K562 (cell line): ENCODE data around the gene TMEM132C. TPM values are rescaled to one million over a fixed set of nuclear protein-coding genes. Genes with fewer than 3 reads are reported as not detected.

Experiments
- ATAC-seq: fragments of 200-7000 bp; cut with Tn5 transposase; 3 replicates; pipeline ENCODE4 v1.9.1; 2020; ENCODE audit warnings: moderate library complexity
- BruUV-seq: library from RNA; stranded (reverse); fragments of 400-500 nt; replicated peaks from 2 replicates; lab custom pipeline; 2021; lab: Mats Ljungman, UMichigan
- CTCF ChIA-PET: fragments of 300-600 bp; formaldehyde crosslinking; extraction: SDS; loops from one replicate; lab custom pipeline; 2021; ENCODE audit warnings: low intra/inter-chr PET ratio; lab: Yijun Ruan, JAX
- POLR2A ChIA-PET: fragments of 300-600, 350-650 bp; sonication (Branson Sonifier 250); formaldehyde crosslinking; extraction: SDS; loops from one replicate; lab custom pipeline; 2021; ENCODE audit warnings: antibody characterized with exemption, inconsistent platforms; lab: Yijun Ruan, JAX
- DNase-seq, 4 experiments: peaks; one replicate each; pipeline versions ENCODE4 v3.0.0 to v3.0.0-alpha.2; 2011 to 2018; ENCODE audit warnings: low spot score in 3 of 4, mixed read lengths in 3 of 4; ENCODE audit errors: extremely low read depth in 1 of 4
- FAIRE-seq: peaks from 2 replicates; lab custom pipeline; 2011; peaks lifted over from hg19 to GRCh38; lab: Jason Lieb, UNC
- H2AFZ ChIP-seq: 2 replicates; pipeline ENCODE4 v1.6.0; 2011; ENCODE audit warnings: low read depth, low read length, control low read depth, inconsistent platforms
- H3K27ac ChIP-seq: fragments of 200-600 bp; 3 replicates; pipeline ENCODE4 v1.8.0; 2011; ENCODE audit warnings: low read depth, mild to moderate bottlenecking, control low read depth, inconsistent platforms, low read length, moderate library complexity, mixed read lengths; ENCODE audit errors: extremely low read depth
- H3K27me3 ChIP-seq, 2 experiments: fragments of 300-600 bp in 1 of 2; 2 replicates in 1 of 2; 3 replicates in 1 of 2; pipeline versions ENCODE4 v1.6.0 to v1.8.0; 2011; ENCODE audit warnings: inconsistent platforms in 2 of 2, low read length in 2 of 2, mild to moderate bottlenecking in 1 of 2, mixed read lengths in 1 of 2, moderate library complexity in 1 of 2; ENCODE audit not compliant: control insufficient read depth in 2 of 2, insufficient read depth in 2 of 2
- H3K36me3 ChIP-seq: fragments of 300-600 bp; 3 replicates; pipeline ENCODE4 v1.8.0; 2011; ENCODE audit warnings: mild to moderate bottlenecking, low read length, inconsistent platforms; ENCODE audit not compliant: control insufficient read depth, insufficient read depth
- H3K4me1 ChIP-seq, 2 experiments: fragments of 200-600 bp in 1 of 2; replicated peaks in 1 of 2; 2 replicates in 1 of 2; 3 replicates in 1 of 2; pipeline versions ENCODE4 v1.5.1 to v1.8.0; 2011; ENCODE audit warnings: inconsistent platforms in 2 of 2, low read length in 2 of 2, mild to moderate bottlenecking in 1 of 2, mixed read lengths in 1 of 2, moderate library complexity in 1 of 2; ENCODE audit not compliant: control insufficient read depth in 2 of 2, insufficient read depth in 2 of 2
- H3K4me2 ChIP-seq: 2 replicates; pipeline ENCODE4 v1.6.1; 2011; ENCODE audit warnings: low read length, control low read depth, inconsistent platforms, mixed read lengths; ENCODE audit not compliant: insufficient read depth
- H3K4me3 ChIP-seq: fragments of 200-600 bp; sonication (generic), shearing (Covaris generic); 2 replicates; pipeline ENCODE4 v1.5.1; 2016; ENCODE audit warnings: control low read depth, inconsistent platforms
- H3K79me2 ChIP-seq: fragments of 200-600 bp; 3 replicates; pipeline ENCODE4 v1.8.0; 2011; ENCODE audit warnings: low read length, inconsistent platforms; ENCODE audit not compliant: control insufficient read depth, insufficient read depth
- H3K9ac ChIP-seq, 2 experiments: 2 replicates each; pipeline versions ENCODE4 v1.6.0 to v1.6.1; 2011; ENCODE audit warnings: low read depth in 2 of 2, low read length in 2 of 2, control low read depth in 1 of 2, inconsistent platforms in 1 of 2, mild to moderate bottlenecking in 1 of 2, mixed read lengths in 1 of 2; ENCODE audit not compliant: insufficient read depth in 1 of 2
- H3K9me1 ChIP-seq: one replicate; pipeline ENCODE4 v1.6.0; 2011; ENCODE audit warnings: inconsistent platforms, mild to moderate bottlenecking, low read length, moderate library complexity; ENCODE audit not compliant: control insufficient read depth, insufficient read depth
- H3K9me3 ChIP-seq: replicated peaks from 2 replicates; pipeline ENCODE4 v1.5.1; 2011; ENCODE audit warnings: low read depth, low read length, inconsistent platforms; ENCODE audit not compliant: control insufficient read depth, insufficient read depth
- H4K20me1 ChIP-seq: replicated peaks from 2 replicates; pipeline ENCODE4 v1.6.1; 2011; ENCODE audit warnings: low read length, inconsistent platforms, mixed read lengths; ENCODE audit not compliant: control insufficient read depth, insufficient read depth
- BCLAF1 ChIP-seq, 2 experiments: fragments of 450-650 bp in 1 of 2; IDR thresholded peaks; 2 replicates each; pipeline ENCODE4 v1.6.1; 2011 to 2017; ENCODE audit warnings: low read depth in 2 of 2, antibody characterized with exemption in 1 of 2, borderline replicate concordance in 1 of 2, low read length in 1 of 2, mild to moderate bottlenecking in 1 of 2, mixed read lengths in 1 of 2; ENCODE audit not compliant: control insufficient read depth in 1 of 2
- CHD1 ChIP-seq: fragments of 200-600 bp; sonication (generic); IDR thresholded peaks from one replicate; pipeline ENCODE4 v1.6.1; 2012; ENCODE audit warnings: mild to moderate bottlenecking, moderate library complexity, low read length, inconsistent platforms
- CSDE1 ChIP-seq, 2 experiments: fragments of 450-650 bp; IDR thresholded peaks; 2 replicates each; pipeline ENCODE4 v1.6.1; 2016; ENCODE audit warnings: mild to moderate bottlenecking in 1 of 2
- DLX4 ChIP-seq: fragments of 250-450 bp; sonication (Bioruptor Pico); IDR thresholded peaks from 2 replicates; pipeline ENCODE4 v1.6.1; 2021; ENCODE audit warnings: mild to moderate bottlenecking
- MBD2 ChIP-seq: sonication (generic); IDR thresholded peaks from 2 replicates; pipeline ENCODE4 v1.6.1; 2016; ENCODE audit warnings: low read depth, borderline replicate concordance
- MNT ChIP-seq, 2 experiments: fragments of 450-650 bp; conservative IDR thresholded peaks; 2 replicates each; pipeline ENCODE4 v1.6.1; 2017; ENCODE audit warnings: mild to moderate bottlenecking in 2 of 2, moderate library complexity in 2 of 2
- NCOA6 ChIP-seq: fragments of 450-650 bp; IDR thresholded peaks from 2 replicates; pipeline ENCODE4 v1.6.1; 2017; ENCODE audit warnings: mild to moderate bottlenecking
- SIN3A ChIP-seq, 2 experiments: fragments of 150-350 bp in 1 of 2; IDR thresholded peaks; 2 replicates each; pipeline ENCODE4 v1.6.1; 2011 to 2016; ENCODE audit warnings: borderline replicate concordance in 2 of 2, low read depth in 2 of 2, low read length in 2 of 2, mild to moderate bottlenecking in 2 of 2, moderate library complexity in 2 of 2; ENCODE audit not compliant: control insufficient read depth in 1 of 2
- SMARCE1 ChIP-seq: fragments of 450-650 bp; IDR thresholded peaks from 2 replicates; pipeline ENCODE4 v1.7.1; 2016; ENCODE audit warnings: mild to moderate bottlenecking
- SNRNP70 ChIP-seq: fragments of 200-400 bp; formaldehyde crosslinking; optimal IDR thresholded peaks from 2 replicates; pipeline ENCODE3; 2017; ENCODE audit warnings: low read depth, low read length
- SREBF2 ChIP-seq: sonication (generic); formaldehyde crosslinking; IDR thresholded peaks from 2 replicates; pipeline ENCODE4 v1.4.0; 2020; ENCODE audit warnings: mild to moderate bottlenecking, missing genetic modification reagents
- TRIM28 ChIP-seq: fragments of 450-650 bp; IDR thresholded peaks from 2 replicates; pipeline ENCODE4 v1.6.1; 2017
- TSC22D4 ChIP-seq: fragments of 450-650 bp; IDR thresholded peaks from 2 replicates; pipeline ENCODE4 v1.6.1; 2016; ENCODE audit warnings: missing genetic modification characterization, missing biosample characterization, control low read depth
- U2AF2 ChIP-seq: fragments of 200-400 bp; formaldehyde crosslinking; optimal IDR thresholded peaks from 2 replicates; pipeline ENCODE3; 2017; ENCODE audit warnings: low read depth, mild to moderate bottlenecking, low read length
- YBX1 ChIP-seq: fragments of 450-650 bp; IDR thresholded peaks from 2 replicates; pipeline ENCODE4 v1.7.1; 2016; ENCODE audit warnings: mild to moderate bottlenecking
- ZNF699 ChIP-seq: fragments of 250-450 bp; sonication (Bioruptor Pico); IDR thresholded peaks from 2 replicates; pipeline ENCODE4 v1.8.0; 2021; ENCODE audit warnings: mild to moderate bottlenecking, moderate library complexity; ENCODE audit not compliant: insufficient replicate concordance
- ZNF785 ChIP-seq: fragments of 250-450 bp; sonication (Bioruptor Pico); IDR thresholded peaks from 2 replicates; pipeline ENCODE4 v1.4.0; 2020; ENCODE audit warnings: mild to moderate bottlenecking
- WGBS: fragments of 100-300 bp; shearing (Covaris generic); methylation state at CpG from one replicate; pipeline ENCODE4 v1.1.6; 2016; ENCODE audit warnings: low coverage, mixed read lengths; ENCODE audit not compliant: insufficient coverage; ENCODE audit errors: missing lambda C conversion rate; 5-methylcytosine and 5-hydroxymethylcytosine counted together
- in situ Hi-C: fragments of 300-500 bp; cut with MboI; formaldehyde crosslinking; loops from 4 replicates; pipeline ENCODE4 v1.15.0; 2018; ENCODE audit warnings: inconsistent platforms, mixed read lengths
- intact Hi-C: fragments of 100-400 bp; cut with micrococcal nuclease; formaldehyde crosslinking; loops from 2 replicates; pipeline ENCODE4 v1.14.2; 2022
- polyA plus RNA-seq, 8 experiments: library from polyadenylated mRNA; depleted of rRNA in 4 of 8; stranded (reverse) in 5 of 8; unstranded in 3 of 8; fragments of >200 nt; fragmentation: Nextera tagmentation in 2 of 8; fragmentation: Illumina TruSeq in 1 of 8; extraction: Ambion mirVana in 2 of 8; extraction: Trizol in 1 of 8; gene quantifications; 2 replicates each; pipeline versions ENCODE4 v1.2.1 to v1.2.3, GENCODE V29; 2011 to 2014; ENCODE audit warnings: inconsistent platforms in 1 of 8, missing spikeins in 1 of 8
- total RNA-seq, 7 experiments: library from RNA; depleted of rRNA in 6 of 7; stranded (reverse); fragments of >200 nt in 6 of 7; fragmentation: Illumina TruSeq in 2 of 7; extraction: Trizol in 2 of 7; gene quantifications; 2 replicates each; pipeline versions ENCODE4 v1.2.1 to v1.2.3, GENCODE V29; 2011 to 2021; ENCODE audit warnings: low replicate concordance in 1 of 7

The TMEM132C gene
- total and polyA plus RNA-seq, 9 of the 15 experiments (the other 6 are each of a cell fraction or from before 2014, with no cell fraction given) = not detected

GRCh38 chr12:128322341-128322740 lies 55.4 kb downstream of the TMEM132C start (continued):
- no peak for TF ChIP-seq CSDE1 (IDR thresholded peaks at IDR 0.05)
- TF ChIP-seq MNT (conservative IDR thresholded peaks at IDR 0.05) = no peak

- intact Hi-C loops = no loop called here
- Histone ChIP-seq H3K9me1 (no peaks in the 10 kb centered on the region), H3K4me1 (no peaks in the 10 kb centered on the region), H3K4me3 (no peak overlapping the region), H3K27ac (no peak overlapping the region), H2AFZ (no peak overlapping the region), H3K27me3 (no peaks in the 10 kb centered on the region), H3K4me2 (no peak overlapping the region), H3K36me3 (no peaks in the 10 kb centered on the region), H4K20me1 (no peaks in the 10 kb centered on the region), H3K9me3 (no peaks in the 10 kb centered on the region), H3K79me2 (no peaks in the 10 kb centered on the region), H3K9ac (no peak overlapping the region)
- 0% methylated on average over 20 of the region's 20 CpGs for WGBS
- ATAC-seq (no peak), DNase-seq (no peak), FAIRE-seq (no peak)
- ChIA-PET POLR2A (no interaction called here), CTCF (no interaction called here)
- BruUV-seq = no TSS peak
- in situ Hi-C loops = no loop called here
- TF ChIP-seq SMARCE1 (no peak), MBD2 (no peak), NCOA6 (no peak), CHD1 (no peak), U2AF2 (no peak), TSC22D4 (tag) (no peak), TRIM28 (no peak), BCLAF1 (IDR thresholded peaks at IDR 0.05; ENCODE audit: borderline replicate concordance in 1 of 2, control insufficient read depth in 1 of 2, low read depth in 2 of 2, low read length in 1 of 2) (no peak), ZNF699 (no peak), SREBF2 (CRISPR knock-in tag) (no peak), SNRNP70 (no peak), DLX4 (CRISPR knock-in tag) (no peak), SIN3A (IDR thresholded peaks at IDR 0.05; ENCODE audit: borderline replicate concordance in 2 of 2, control insufficient read depth in 1 of 2, low read depth in 2 of 2, low read length in 2 of 2) (no peak), ZNF785 (no peak), YBX1 (no peak)
These were observed 56.4 kb downstream of the TMEM132C start for GRCh38 chr12:128323145-128323920.
